ENCODE measurements around the gene USP49.

USP49 gene

DNA sequence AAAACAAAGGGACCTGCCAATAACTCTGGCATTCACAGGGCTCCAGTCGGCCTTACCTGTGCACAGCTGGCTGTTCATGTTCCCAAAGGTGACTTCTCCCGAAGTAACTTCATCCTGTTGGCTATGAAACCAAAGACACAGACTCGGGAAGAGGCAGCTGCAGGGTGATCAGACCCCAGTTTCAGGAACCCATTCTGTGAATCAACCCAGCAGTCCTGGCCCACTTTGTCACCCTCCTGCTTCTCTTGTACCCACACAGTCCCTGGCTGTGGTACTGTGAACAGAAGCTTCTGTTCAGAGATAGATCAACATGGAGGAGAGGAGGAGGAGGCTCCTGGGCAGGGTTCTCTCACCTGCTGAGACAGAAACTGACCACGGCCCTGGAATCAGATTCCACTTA is 139.3 kb downstream of the USP49 start:
- Mint-ChIP-seq H3K4me3 (no peak overlapping the region), H3K27ac (no peak overlapping the region), H3K9me3 (no peaks in the 10 kb centered on the region), H3K27me3 (peaks cover 8% of the 10 kb centered on the region), H3K4me1 (ENCODE audit: low read depth) (no peaks in the 10 kb centered on the region), H3K36me3 (ENCODE audit: low read depth) (no peaks in the 10 kb centered on the region)
- intact Hi-C loops (cut with micrococcal nuclease), result no loop called here

DNA sequence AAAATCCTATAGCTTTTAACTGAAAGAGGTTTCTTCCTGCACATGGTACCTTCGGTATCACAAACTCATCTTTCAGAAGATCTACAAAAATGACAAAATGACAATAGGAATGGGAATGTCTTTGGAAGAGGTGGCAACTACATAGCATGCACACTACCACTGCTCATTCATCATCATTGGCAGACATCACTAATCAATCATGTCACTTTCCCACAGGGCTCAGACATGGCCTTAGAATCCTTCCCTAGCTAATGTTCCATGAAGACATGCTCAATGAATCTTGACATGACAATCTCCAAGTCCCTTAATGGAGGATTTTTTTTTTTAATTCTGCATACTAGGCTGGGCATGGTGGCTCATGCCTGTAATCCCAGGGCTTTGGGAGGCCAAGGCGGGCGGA is 144.8 kb downstream of the USP49 start:
- intact Hi-C loops (cut with micrococcal nuclease), result no loop called here
- Mint-ChIP-seq H3K4me1 (ENCODE audit: low read depth) (no peaks in the 10 kb centered on the region), H3K27ac (no peak overlapping the region), H3K36me3 (ENCODE audit: low read depth) (no peaks in the 10 kb centered on the region), H3K4me3 (no peak overlapping the region), H3K27me3 (peaks cover 7% of the 10 kb centered on the region), H3K9me3 (no peaks in the 10 kb centered on the region)

- Mint-ChIP-seq H3K4me1 (ENCODE audit: low read depth) (peaks cover 7% of the 10 kb centered on the region), H3K27ac (no peak overlapping the region), H3K36me3 (ENCODE audit: low read depth) (no peaks in the 10 kb centered on the region), H3K9me3 (no peaks in the 10 kb centered on the region), H3K27me3 (peaks cover 4% of the 10 kb centered on the region), H3K4me3 (no peak overlapping the region)
- intact Hi-C loops (cut with micrococcal nuclease), result no loop called here
Observed at GRCh38 chr6:41748542-41748941, 146.6 kb downstream of the USP49 start.

DNA sequence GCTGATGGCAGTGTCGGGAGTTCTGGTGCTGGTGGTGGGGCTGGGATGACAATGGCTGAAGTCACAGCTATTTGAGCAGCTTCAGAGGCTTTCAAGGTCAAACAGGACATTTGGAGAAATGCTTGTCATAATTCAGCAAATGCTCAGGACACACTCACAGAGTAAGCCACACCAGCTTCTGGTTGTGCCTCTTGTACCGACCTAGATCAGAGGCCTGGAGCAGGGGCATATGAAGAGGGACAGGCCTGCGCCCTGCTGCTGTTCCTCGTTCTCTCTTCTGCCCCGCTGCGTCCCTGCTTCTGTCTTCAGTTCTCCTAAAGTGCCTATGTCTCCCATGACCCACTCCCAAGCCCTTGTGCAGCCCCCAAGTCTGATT is 147.1 kb downstream of the USP49 start:
- intact Hi-C loops (cut with micrococcal nuclease), result no loop called here
- Mint-ChIP-seq H3K9me3 (no peaks in the 10 kb centered on the region), H3K4me3 (no peak overlapping the region), H3K4me1 (ENCODE audit: low read depth) (peaks cover 7% of the 10 kb centered on the region), H3K36me3 (ENCODE audit: low read depth) (no peaks in the 10 kb centered on the region), H3K27ac (no peak overlapping the region), H3K27me3 (peaks cover 3% of the 10 kb centered on the region)

- Mint-ChIP-seq H3K9me3 (no peaks in the 10 kb centered on the region), H3K4me3 (no peak within 1 kb of the TSS), H3K36me3 (ENCODE audit: low read depth) (no peaks in the 10 kb centered on the region), H3K4me1 (ENCODE audit: low read depth) (peaks cover 7% of the 10 kb centered on the region), H3K27me3 (peaks cover 1% of the 10 kb centered on the region), H3K27ac (no peak within 1 kb of the TSS)
- intact Hi-C loops (cut with micrococcal nuclease), result no loop called here
Observed at GRCh38 chr6:41747256-41748101, 147.7 kb downstream of the USP49 start, which contains the start of gene PGC. Gene PGC (minus strand): TSS chr6:41747397. CDS start chr6:41747334, 63 bp downstream.

DNA sequence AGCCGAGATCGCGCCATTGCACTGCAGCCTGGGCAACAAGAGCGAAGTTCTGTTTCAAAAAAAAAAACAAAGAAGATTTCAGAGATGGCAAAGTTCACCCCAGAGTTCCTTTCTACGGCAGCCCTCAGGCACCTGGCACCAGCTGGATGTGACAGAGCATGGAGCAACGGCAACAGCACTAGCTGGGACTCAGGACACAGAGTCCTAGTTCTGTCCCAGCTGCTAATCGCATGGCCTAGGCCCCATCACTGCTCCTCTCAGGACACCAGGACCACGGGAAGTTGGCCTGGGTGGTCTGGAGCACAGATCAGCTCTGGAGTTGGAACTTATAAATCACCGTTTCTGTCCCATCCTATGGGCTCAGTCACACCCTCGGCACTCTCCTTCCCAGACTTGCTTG is 149.1 kb downstream of the USP49 start:
- H3K36me3 Mint-ChIP-seq (ENCODE audit: low read depth), result no peaks in the 10 kb centered on the region
- H3K4me1 Mint-ChIP-seq (ENCODE audit: low read depth), result peaks cover 14% of the 10 kb centered on the region
- peaks cover 1% of the 10 kb centered on the region for H3K27me3 Mint-ChIP-seq
- H3K27ac Mint-ChIP-seq, result no peak overlapping the region
- H3K4me3 Mint-ChIP-seq, result no peak overlapping the region
- H3K9me3 Mint-ChIP-seq, result no peaks in the 10 kb centered on the region
- intact Hi-C loops (cut with micrococcal nuclease), result no loop called here

GRCh38 chr6:41744236-41744787 is 150.9 kb downstream of the USP49 start:
- no peak overlapping the region for H3K27ac Mint-ChIP-seq

GRCh38 chr6:41743406-41744235 is 151.6 kb downstream of the USP49 start:
- H3K4me1 Mint-ChIP-seq (ENCODE audit: low read depth), result peaks cover 14% of the 10 kb centered on the region
- no peak overlapping the region for H3K4me3 Mint-ChIP-seq
- H3K9me3 Mint-ChIP-seq, result no peaks in the 10 kb centered on the region
- no peaks in the 10 kb centered on the region for H3K36me3 Mint-ChIP-seq (ENCODE audit: low read depth)
- no peak overlapping the region for H3K27ac Mint-ChIP-seq
- intact Hi-C loops (cut with micrococcal nuclease), result no loop called here
- no peaks in the 10 kb centered on the region for H3K27me3 Mint-ChIP-seq

More at GRCh38 chr6:41744236-41744787, 150.9 kb downstream of the USP49 start:
- H3K4me3 Mint-ChIP-seq, result no peak overlapping the region
- H3K27me3 Mint-ChIP-seq, result no peaks in the 10 kb centered on the region
- H3K9me3 Mint-ChIP-seq, result no peaks in the 10 kb centered on the region
- peaks cover 14% of the 10 kb centered on the region for H3K4me1 Mint-ChIP-seq (ENCODE audit: low read depth)
- no peaks in the 10 kb centered on the region for H3K36me3 Mint-ChIP-seq (ENCODE audit: low read depth)
- intact Hi-C loops (cut with micrococcal nuclease), result no loop called here

- Mint-ChIP-seq H3K27me3 (no peaks in the 10 kb centered on the region), H3K27ac (no peak overlapping the region), H3K36me3 (ENCODE audit: low read depth) (no peaks in the 10 kb centered on the region), H3K9me3 (no peaks in the 10 kb centered on the region), H3K4me3 (no peak overlapping the region), H3K4me1 (ENCODE audit: low read depth) (peaks cover 14% of the 10 kb centered on the region)
- intact Hi-C loops (cut with micrococcal nuclease), result no loop called here
Observed at GRCh38 chr6:41741625-41742490, 153.3 kb downstream of the USP49 start.

DNA sequence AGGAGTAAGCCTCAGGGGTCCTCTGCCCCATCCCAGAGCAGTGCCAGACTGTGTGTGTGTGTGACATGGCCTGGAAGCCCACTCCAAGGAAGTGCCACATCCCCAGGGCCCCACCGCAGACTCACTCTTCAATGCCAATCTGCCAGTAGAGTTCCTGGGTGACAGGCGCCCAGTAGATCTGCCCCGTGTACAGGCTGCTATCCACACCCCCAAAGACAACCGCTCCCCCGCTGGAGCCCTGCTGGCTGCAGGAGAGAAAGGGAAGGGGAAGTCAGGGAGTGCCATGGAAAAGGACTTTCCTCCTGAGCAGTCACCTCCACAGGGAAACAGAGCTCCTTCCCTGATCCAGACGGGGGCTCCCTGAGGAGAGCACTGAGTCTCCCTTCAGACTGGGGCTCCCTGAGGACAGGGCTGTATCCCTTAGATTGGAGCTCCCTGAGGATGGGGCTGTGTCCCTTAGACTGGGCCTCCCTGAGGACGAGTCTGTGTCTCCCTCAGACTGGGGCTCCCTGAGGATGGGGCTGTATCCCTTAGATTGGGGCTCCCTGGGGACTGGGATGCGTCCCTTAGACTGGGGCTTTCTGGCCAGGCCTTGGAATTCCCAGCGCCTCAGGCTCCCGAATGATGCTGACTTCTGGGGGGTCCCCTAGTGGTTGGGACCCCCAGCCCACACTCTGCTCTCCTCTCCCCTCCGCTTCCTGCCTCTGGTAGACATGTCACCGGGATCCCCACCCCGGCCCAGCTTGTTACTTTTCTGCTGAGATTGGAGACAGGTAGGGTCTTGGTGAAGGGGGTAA is 154.6 kb downstream of the USP49 start:
- H3K4me3 Mint-ChIP-seq, result no peak overlapping the region
- H3K27ac Mint-ChIP-seq, result no peak overlapping the region
- peaks cover 24% of the 10 kb centered on the region for H3K4me1 Mint-ChIP-seq (ENCODE audit: low read depth)
- no peaks in the 10 kb centered on the region for H3K36me3 Mint-ChIP-seq (ENCODE audit: low read depth)
- intact Hi-C loops (cut with micrococcal nuclease), result no loop called here
- no peaks in the 10 kb centered on the region for H3K27me3 Mint-ChIP-seq
- H3K9me3 Mint-ChIP-seq, result no peaks in the 10 kb centered on the region
